Breast epithelium (tissue), 3 donors: ENCODE data around the gene ZNF215.

Source experiments
- CTCF ChIP-seq, 3 donors: fragments of 450-650 bp; IDR thresholded peaks; one replicate each; pipeline ENCODE4 v1.5.1; 2016 to 2017; ENCODE audit warnings: antibody characterized with exemption in 3 of 3, mild to moderate bottlenecking in 3 of 3, moderate library complexity in 3 of 3
- POLR2A ChIP-seq: fragments of 450-650 bp; IDR thresholded peaks from one replicate; pipeline ENCODE4 v1.6.1; 2016; ENCODE audit warnings: antibody characterized with exemption, mild to moderate bottlenecking, moderate library complexity
- POLR2AphosphoS5 ChIP-seq, 3 donors: sonication (generic); formaldehyde crosslinking; IDR thresholded peaks; one replicate each; pipeline ENCODE4 v1.6.1; 2017; ENCODE audit warnings: antibody characterized with exemption in 3 of 3

- no peak for TF ChIP-seq CTCF (IDR thresholded peaks at IDR 0.05)
- no peak for TF ChIP-seq POLR2AphosphoS5 (IDR thresholded peaks at IDR 0.05)
- no peak for TF ChIP-seq POLR2A
These were observed 25.8 kb upstream of the ZNF215 start for GRCh38 chr11:6900327-6900999.
